Left hindlimb (tissue), 1 donor: ENCODE data around the gene HPS4.
"Not testable (repeated sequence)": the region's sequence is repeated elsewhere in the genome, so short reads cannot be mapped to it uniquely, and the experiment has no call there.

Experiments
- DNase-seq: peaks from one replicate; pipeline ENCODE4 v3.0.0-alpha.2; 2018

Gene HPS4

DNA sequence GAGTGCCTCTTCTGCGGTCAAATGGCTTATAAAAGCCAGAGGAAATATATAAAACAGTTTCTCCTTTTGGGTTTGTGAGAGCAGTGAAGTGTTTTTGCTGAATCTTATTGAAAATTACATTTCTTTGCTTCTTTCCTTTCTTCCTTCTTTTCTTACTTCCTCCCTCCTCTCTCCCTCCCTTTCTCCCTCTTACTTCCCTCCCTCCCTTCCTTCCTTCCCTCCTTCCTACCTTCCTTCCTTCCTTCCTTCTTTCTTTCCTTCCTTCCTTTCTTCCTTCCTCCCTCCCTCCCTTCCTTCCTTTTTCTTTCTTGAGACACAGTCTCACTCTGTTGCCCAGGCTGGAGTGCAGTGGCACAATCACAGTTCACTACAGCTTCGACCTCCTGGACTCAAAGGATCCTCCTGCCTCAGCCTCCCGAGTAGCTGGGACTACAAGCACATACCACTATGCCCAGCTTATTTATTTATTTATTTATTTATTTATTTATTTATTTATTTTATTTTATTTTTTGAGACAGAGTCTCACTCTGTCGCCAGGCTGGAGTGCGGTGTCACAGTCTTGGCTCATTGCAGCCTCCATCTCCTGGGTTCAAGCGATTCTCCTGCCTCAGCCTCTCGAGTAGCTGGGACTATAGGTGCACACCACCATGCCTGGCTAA is 74.9 kb downstream of the HPS4 start:
- DNase-seq: not testable (repeated sequence)

DNA sequence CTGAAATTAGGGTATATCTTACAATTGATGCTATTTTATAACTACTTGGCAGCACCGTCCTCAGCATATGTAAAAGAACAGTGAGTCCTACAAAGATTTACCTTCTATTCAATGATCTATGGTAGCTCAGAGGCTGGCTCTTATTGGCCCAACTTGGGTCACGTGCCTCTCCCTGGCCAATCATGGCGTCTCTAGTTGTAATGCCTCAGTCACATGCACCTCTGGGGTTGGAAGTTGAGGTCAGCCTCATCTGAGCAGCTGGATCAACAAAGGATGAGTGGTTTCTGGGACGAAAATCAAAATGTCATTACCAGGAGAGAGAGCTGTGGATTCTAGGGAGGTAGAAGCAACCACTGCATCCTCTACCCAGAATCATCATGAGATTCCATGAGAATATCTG is 77.5 kb downstream of the HPS4 start:
- no peak for DNase-seq

DNA sequence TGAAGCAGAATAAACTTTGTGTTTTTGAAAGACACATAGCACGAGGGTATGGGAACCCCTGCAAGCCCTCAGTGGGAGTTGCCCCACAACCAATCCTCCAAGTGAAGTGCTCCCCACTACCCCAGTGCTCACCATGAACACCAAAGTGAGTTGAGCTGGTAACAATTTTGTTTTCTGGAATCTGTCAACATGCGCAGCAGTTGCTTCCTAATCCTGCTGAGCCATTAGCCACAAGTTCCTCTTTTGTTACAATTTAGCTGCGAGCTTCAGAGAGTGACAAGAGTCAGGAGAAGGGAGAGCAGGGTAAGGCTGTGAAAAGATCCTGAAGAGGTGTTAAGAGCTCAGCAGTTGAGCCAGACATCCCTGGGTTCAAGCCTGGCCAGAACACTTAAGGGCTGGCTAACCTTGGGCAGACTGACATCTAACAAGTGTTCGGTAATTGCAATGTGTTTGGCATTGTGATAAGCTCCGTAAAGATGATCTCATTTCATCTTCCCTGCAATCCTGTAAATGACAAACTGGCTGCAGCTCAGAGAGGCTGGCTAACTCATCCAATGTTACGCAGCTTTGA is 78.6 kb downstream of the HPS4 start:
- DNase-seq: no peak

- no peak for DNase-seq
Observed at GRCh38 chr22:26401726-26402125, 81.9 kb downstream of the HPS4 start.
